GM19238 (cell line): ENCODE measurements around the gene CCDC86.

Experiments
- DNase-seq: peaks from one replicate; pipeline ENCODE4 v3.0.0; 2011; ENCODE audit warnings: low spot score; ENCODE audit not compliant: insufficient read length

The CCDC86 gene

GRCh38 chr11:60891103-60891741, 49.3 kb downstream of the CCDC86 start:
- DNase-seq, result no peak

- DNase-seq, result no peak
These were observed 53.8 kb downstream of the CCDC86 start for GRCh38 chr11:60895687-60896086.

- no peak for DNase-seq
These were observed 55.6 kb downstream of the CCDC86 start for GRCh38 chr11:60897496-60897895.

GRCh38 chr11:60899046-60899936, 57.4 kb downstream of the CCDC86 start:
- no peak for DNase-seq

GRCh38 chr11:60899977-60900376, 58.1 kb downstream of the CCDC86 start:
- DNase-seq, result no peak
